Measurements from ENCODE around the gene SLMAP.

- no peak for TF ChIP-seq CTCF (IDR thresholded peaks at IDR 0.05)
- TF ChIP-seq POLR2A (IDR thresholded peaks at IDR 0.05; ENCODE audit: low read depth): no peak
Measured at GRCh38 chr3:57841818-57842217, 85.7 kb downstream of the SLMAP start.

All from esophagus muscularis mucosa (tissue), 3 donors.